Breast epithelium (tissue), 3 donors: Measurements from ENCODE around the gene ZNF649.

Experiments used
- CTCF ChIP-seq, 3 donors: fragments of 450-650 bp; IDR thresholded peaks; one replicate each; pipeline ENCODE4 v1.5.1; 2016 to 2017; ENCODE audit warnings: antibody characterized with exemption in 3 of 3, mild to moderate bottlenecking in 3 of 3, moderate library complexity in 3 of 3
- POLR2A ChIP-seq: fragments of 450-650 bp; IDR thresholded peaks from one replicate; pipeline ENCODE4 v1.6.1; 2016; ENCODE audit warnings: antibody characterized with exemption, mild to moderate bottlenecking, moderate library complexity

DNA sequence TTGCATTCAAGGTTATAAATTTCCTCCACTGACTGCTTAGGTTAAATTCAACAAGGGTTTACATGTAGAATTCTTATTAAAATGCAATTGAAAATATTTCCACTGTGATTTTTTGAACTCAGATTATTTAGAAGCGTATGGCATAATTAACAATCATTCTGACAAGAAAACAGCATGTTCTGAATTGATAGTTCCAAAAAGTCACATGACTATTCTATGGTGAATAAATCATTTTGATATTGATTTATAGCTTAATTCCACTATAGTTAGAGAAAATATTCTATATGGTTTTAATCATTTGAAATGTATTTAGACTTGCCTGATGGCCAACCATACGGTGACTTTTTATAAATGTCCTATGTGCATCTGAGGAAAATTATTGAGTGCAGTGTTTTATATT is 20.1 kb downstream of the ZNF649 start:
- TF ChIP-seq CTCF (IDR thresholded peaks at IDR 0.05) (no peak), POLR2A (no peak)
